ENCODE measurements around the gene DERL2.
A peak's percentile ranks its signal among the peaks of the same experiment; 100 is the strongest.

The DERL2 gene

GRCh38 chr17:5485270-5486205 is at the start of gene DERL2:
DERL2 (minus strand) TSS chr17:5486178; CDS start chr17:5486161, 17 bp downstream.
- Histone ChIP-seq H3K4me3 (ENCODE audit: low read depth in 1 of 2, low read length in 1 of 2) (peak within 1 kb of the TSS; percentile 77 to 96), H3K9me3 (no peaks in the 10 kb centered on the region), H3K4me1 (ENCODE audit: control insufficient read depth in 1 of 2, insufficient read depth in 1 of 2, low read depth in 1 of 2, low read length in 1 of 2) (peaks cover 24 to 28% of the 10 kb centered on the region in 2 experiments), H3K27me3 (no peaks in the 10 kb centered on the region), H3K27ac (peak within 1 kb of the TSS; percentile 92), H3K36me3 (peaks cover 55% of the 10 kb centered on the region)
- no peak for TF ChIP-seq CTCF (IDR thresholded peaks at IDR 0.05)

- no peak overlapping the region for H3K27ac ChIP-seq
- H3K4me1 ChIP-seq (ENCODE audit: control insufficient read depth in 1 of 2, insufficient read depth in 1 of 2, low read depth in 1 of 2, low read length in 1 of 2), result no peaks in the 10 kb centered on the region
- no peak for TF ChIP-seq CTCF (IDR thresholded peaks at IDR 0.05)
- H3K36me3 ChIP-seq, result peaks cover 100% of the 10 kb centered on the region
- H3K27me3 ChIP-seq, result no peaks in the 10 kb centered on the region
- no peak overlapping the region for H3K4me3 ChIP-seq (ENCODE audit: low read depth in 1 of 2, low read length in 1 of 2)
- no peaks in the 10 kb centered on the region for H3K9me3 ChIP-seq
Measured at GRCh38 chr17:5535436-5535835, 49.5 kb upstream of the DERL2 start.

- H3K4me1 ChIP-seq (ENCODE audit: control insufficient read depth in 1 of 2, insufficient read depth in 1 of 2, low read depth in 1 of 2, low read length in 1 of 2), result no peaks in the 10 kb centered on the region
- peaks cover 99% of the 10 kb centered on the region for H3K36me3 ChIP-seq
- TF ChIP-seq CTCF (IDR thresholded peaks at IDR 0.05), result no peak
- H3K27me3 ChIP-seq, result no peaks in the 10 kb centered on the region
- H3K9me3 ChIP-seq, result no peaks in the 10 kb centered on the region
- H3K27ac ChIP-seq, result no peak overlapping the region
- no peak overlapping the region for H3K4me3 ChIP-seq (ENCODE audit: low read depth in 1 of 2, low read length in 1 of 2)
Measured at GRCh38 chr17:5533486-5534315, 47.7 kb upstream of the DERL2 start.

- no peak overlapping the region for H3K4me3 ChIP-seq (ENCODE audit: low read depth in 1 of 2, low read length in 1 of 2)
- no peak overlapping the region for H3K27ac ChIP-seq
- no peaks in the 10 kb centered on the region for H3K4me1 ChIP-seq (ENCODE audit: control insufficient read depth in 1 of 2, insufficient read depth in 1 of 2, low read depth in 1 of 2, low read length in 1 of 2)
- peaks cover 99% of the 10 kb centered on the region for H3K36me3 ChIP-seq
- TF ChIP-seq CTCF (IDR thresholded peaks at IDR 0.05), result no peak
- no peaks in the 10 kb centered on the region for H3K27me3 ChIP-seq
- H3K9me3 ChIP-seq, result no peaks in the 10 kb centered on the region
Measured at GRCh38 chr17:5532581-5532980, 46.6 kb upstream of the DERL2 start.

GRCh38 chr17:5531085-5531418 is 45.1 kb upstream of the DERL2 start:
- no peak overlapping the region for H3K4me3 ChIP-seq (ENCODE audit: low read depth in 1 of 2, low read length in 1 of 2)
- H3K27me3 ChIP-seq, result no peaks in the 10 kb centered on the region
- H3K9me3 ChIP-seq, result no peaks in the 10 kb centered on the region
- H3K36me3 ChIP-seq, result peaks cover 99% of the 10 kb centered on the region
- H3K4me1 ChIP-seq (ENCODE audit: control insufficient read depth in 1 of 2, insufficient read depth in 1 of 2, low read depth in 1 of 2, low read length in 1 of 2), result no peaks in the 10 kb centered on the region
- no peak for TF ChIP-seq CTCF (IDR thresholded peaks at IDR 0.05)
- H3K27ac ChIP-seq, result no peak overlapping the region
